ENCODE measurements around the gene GRIK4. TPM values are rescaled to one million over a fixed set of nuclear protein-coding genes. Genes with fewer than 3 reads are reported as not detected.

Gene GRIK4
- total and polyA plus RNA-seq, 9 of the 15 experiments (the other 6 are each of a cell fraction or from before 2014, with no cell fraction given) = not detected

DNA sequence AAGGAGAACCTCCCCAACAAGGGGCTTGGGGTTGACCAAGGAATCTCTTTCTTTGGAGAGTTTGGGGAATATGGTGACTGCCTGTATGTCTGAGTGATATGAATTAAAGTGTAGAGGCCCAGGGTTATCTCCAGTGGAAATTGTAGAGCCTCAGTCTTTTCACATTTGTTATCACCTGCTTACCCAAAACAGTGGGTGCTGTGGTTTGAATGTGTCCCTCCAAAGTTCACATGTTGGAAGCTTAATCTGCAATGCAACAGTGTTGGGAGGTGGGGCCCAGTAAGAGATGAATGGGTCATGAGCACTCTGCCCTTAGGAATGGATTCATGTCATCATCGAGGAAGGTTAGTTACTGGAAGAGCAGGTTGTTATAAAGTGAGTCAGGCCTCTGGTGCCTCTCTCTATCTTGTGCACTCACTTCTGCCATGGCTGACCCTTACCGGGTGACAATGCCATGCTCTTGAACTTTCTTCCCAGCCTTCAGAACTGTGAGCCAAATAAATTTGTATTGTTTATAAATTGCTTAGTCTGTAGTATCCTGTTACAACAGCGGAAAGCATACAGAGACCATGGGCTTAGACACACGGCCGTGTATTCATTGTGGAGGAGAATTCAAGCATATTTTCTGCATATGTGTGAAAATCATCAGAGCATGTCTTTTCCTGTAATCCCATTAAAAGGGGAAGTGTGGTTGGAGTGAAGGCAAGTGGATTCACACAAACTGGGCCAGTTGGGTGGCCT, 398.3 kb downstream of the GRIK4 start:
- Histone ChIP-seq H3K4me2 (ENCODE audit: insufficient read depth, low read length) (no peak overlapping the region), H3K27me3 (ENCODE audit: control insufficient read depth in 2 of 2, insufficient read depth in 2 of 2, low read length in 2 of 2) (peaks cover 2 to 51% of the 10 kb centered on the region in 2 experiments; a peak in 4 of 5 replicates), H3K4me3 (no peak overlapping the region), H3K9me1 (ENCODE audit: control insufficient read depth, insufficient read depth, low read length) (no peaks in the 10 kb centered on the region), H4K20me1 (replicated peaks; ENCODE audit: control insufficient read depth, insufficient read depth, low read length) (peaks cover 2% of the 10 kb centered on the region; the same call in 1 of the 2 replicates), H3K36me3 (ENCODE audit: control insufficient read depth, insufficient read depth, low read length) (no peaks in the 10 kb centered on the region), H3K4me1 (replicated peaks in 1 of 2; ENCODE audit: control insufficient read depth in 2 of 2, insufficient read depth in 2 of 2, low read length in 2 of 2) (no peaks in the 10 kb centered on the region), H3K79me2 (ENCODE audit: control insufficient read depth, insufficient read depth, low read length) (no peaks in the 10 kb centered on the region), H3K27ac (ENCODE audit: extremely low read depth, low read depth, low read length) (no peak overlapping the region), H3K9ac (ENCODE audit: insufficient read depth in 1 of 2, low read depth in 2 of 2, low read length in 2 of 2) (no peak overlapping the region), H2AFZ (ENCODE audit: low read depth, low read length) (no peak overlapping the region), H3K9me3 (replicated peaks; ENCODE audit: control insufficient read depth, insufficient read depth, low read depth, low read length) (no peaks in the 10 kb centered on the region)
- in situ Hi-C loops (cut with MboI) (no loop called here), intact Hi-C loops (cut with micrococcal nuclease) (no loop called here)
- WGBS (ENCODE audit: insufficient coverage, low coverage, missing lambda C conversion rate) = 2% methylated on average over 5 of the region's 5 CpGs
- POLR2A ChIA-PET = no interaction called here
- ATAC-seq (no peak), FAIRE-seq (no peak), DNase-seq (ENCODE audit: extremely low read depth in 1 of 4, low spot score in 3 of 4) (no peak)
- TF ChIP-seq DPF2 (IDR thresholded peaks at IDR 0.05) = no peak
- no peak for TF ChIP-seq ATF1 (CRISPR knock-in tag; IDR thresholded peaks at IDR 0.05)
- no peak for TF ChIP-seq ATF1 (tag; IDR thresholded peaks at IDR 0.05)
- TF ChIP-seq PHB2 (IDR thresholded peaks at IDR 0.05; ENCODE audit: low read depth) = no peak
- no peak for TF ChIP-seq ZNF133 (CRISPR knock-in tag; IDR thresholded peaks at IDR 0.05)
- no peak for TF ChIP-seq PHF8 (IDR thresholded peaks at IDR 0.05; ENCODE audit: borderline replicate concordance, low read length)
- TF ChIP-seq HDGF (IDR thresholded peaks at IDR 0.05) = no peak
- TF ChIP-seq, protein P1, sequence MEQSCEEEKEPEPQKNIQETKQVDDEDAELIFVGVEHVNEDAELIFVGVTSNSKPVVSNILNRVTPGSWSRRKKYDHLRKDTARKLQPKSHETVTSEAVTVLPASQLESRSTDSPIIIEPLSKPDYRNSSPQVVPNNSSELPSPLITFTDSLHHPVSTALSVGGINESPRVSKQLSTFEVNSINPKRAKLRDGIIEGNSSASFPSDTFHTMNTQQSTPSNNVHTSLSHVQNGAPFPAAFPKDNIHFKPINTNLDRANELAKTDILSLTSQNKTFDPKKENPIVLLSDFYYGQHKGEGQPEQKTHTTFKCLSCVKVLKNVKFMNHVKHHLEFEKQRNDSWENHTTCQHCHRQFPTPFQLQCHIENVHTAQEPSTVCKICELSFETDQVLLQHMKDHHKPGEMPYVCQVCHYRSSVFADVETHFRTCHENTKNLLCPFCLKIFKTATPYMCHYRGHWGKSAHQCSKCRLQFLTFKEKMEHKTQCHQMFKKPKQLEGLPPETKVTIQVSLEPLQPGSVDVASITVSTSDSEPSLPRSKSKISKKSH (CRISPR knock-in tag; IDR thresholded peaks at IDR 0.05) = no peak
- TF ChIP-seq CTBP1 (IDR thresholded peaks at IDR 0.05; ENCODE audit: borderline replicate concordance) = no peak
- TF ChIP-seq ZNF184 (CRISPR knock-in tag; IDR thresholded peaks at IDR 0.05) = no peak
- no peak for TF ChIP-seq ASH1L (IDR thresholded peaks at IDR 0.05; ENCODE audit: borderline replicate concordance, low read depth, partially characterized antibody)
- TF ChIP-seq BRD4 (IDR thresholded peaks at IDR 0.05) = no peak
- no peak for TF ChIP-seq ZNF696 (CRISPR knock-in tag; conservative IDR thresholded peaks at IDR 0.05)
- TF ChIP-seq KDM2B (CRISPR knock-in tag; IDR thresholded peaks at IDR 0.05) = no peak
- TF ChIP-seq, protein P2, sequence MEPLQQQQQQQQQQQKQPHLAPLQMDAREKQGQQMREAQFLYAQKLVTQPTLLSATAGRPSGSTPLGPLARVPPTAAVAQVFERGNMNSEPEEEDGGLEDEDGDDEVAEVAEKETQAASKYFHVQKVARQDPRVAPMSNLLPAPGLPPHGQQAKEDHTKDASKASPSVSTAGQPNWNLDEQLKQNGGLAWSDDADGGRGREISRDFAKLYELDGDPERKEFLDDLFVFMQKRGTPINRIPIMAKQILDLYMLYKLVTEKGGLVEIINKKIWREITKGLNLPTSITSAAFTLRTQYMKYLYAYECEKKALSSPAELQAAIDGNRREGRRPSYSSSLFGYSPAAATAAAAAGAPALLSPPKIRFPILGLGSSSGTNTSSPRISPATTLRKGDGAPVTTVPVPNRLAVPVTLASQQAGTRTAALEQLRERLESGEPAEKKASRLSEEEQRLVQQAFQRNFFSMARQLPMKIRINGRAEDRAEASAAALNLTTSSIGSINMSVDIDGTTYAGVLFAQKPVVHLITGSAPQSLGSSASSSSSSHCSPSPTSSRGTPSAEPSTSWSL (CRISPR knock-in tag; IDR thresholded peaks at IDR 0.05; ENCODE audit: borderline replicate concordance) = no peak
- TF ChIP-seq, protein P3, sequence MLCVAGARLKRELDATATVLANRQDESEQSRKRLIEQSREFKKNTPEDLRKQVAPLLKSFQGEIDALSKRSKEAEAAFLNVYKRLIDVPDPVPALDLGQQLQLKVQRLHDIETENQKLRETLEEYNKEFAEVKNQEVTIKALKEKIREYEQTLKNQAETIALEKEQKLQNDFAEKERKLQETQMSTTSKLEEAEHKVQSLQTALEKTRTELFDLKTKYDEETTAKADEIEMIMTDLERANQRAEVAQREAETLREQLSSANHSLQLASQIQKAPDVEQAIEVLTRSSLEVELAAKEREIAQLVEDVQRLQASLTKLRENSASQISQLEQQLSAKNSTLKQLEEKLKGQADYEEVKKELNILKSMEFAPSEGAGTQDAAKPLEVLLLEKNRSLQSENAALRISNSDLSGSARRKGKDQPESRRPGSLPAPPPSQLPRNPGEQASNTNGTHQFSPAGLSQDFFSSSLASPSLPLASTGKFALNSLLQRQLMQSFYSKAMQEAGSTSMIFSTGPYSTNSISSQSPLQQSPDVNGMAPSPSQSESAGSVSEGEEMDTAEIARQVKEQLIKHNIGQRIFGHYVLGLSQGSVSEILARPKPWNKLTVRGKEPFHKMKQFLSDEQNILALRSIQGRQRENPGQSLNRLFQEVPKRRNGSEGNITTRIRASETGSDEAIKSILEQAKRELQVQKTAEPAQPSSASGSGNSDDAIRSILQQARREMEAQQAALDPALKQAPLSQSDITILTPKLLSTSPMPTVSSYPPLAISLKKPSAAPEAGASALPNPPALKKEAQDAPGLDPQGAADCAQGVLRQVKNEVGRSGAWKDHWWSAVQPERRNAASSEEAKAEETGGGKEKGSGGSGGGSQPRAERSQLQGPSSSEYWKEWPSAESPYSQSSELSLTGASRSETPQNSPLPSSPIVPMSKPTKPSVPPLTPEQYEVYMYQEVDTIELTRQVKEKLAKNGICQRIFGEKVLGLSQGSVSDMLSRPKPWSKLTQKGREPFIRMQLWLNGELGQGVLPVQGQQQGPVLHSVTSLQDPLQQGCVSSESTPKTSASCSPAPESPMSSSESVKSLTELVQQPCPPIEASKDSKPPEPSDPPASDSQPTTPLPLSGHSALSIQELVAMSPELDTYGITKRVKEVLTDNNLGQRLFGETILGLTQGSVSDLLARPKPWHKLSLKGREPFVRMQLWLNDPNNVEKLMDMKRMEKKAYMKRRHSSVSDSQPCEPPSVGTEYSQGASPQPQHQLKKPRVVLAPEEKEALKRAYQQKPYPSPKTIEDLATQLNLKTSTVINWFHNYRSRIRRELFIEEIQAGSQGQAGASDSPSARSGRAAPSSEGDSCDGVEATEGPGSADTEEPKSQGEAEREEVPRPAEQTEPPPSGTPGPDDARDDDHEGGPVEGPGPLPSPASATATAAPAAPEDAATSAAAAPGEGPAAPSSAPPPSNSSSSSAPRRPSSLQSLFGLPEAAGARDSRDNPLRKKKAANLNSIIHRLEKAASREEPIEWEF (CRISPR knock-in tag; IDR thresholded peaks at IDR 0.05) = no peak
- CTCF ChIA-PET (ENCODE audit: low intra/inter-chr PET ratio) = no interaction called here
- no TSS peak for BruUV-seq (replicated peaks)

Measured in K562 (cell line).